Measurements from ENCODE around the gene HS3ST6.
"Not testable (repeated sequence)": the region's sequence is repeated elsewhere in the genome, so short reads cannot be mapped to it uniquely, and the experiment has no call there.

Gene HS3ST6

DNA sequence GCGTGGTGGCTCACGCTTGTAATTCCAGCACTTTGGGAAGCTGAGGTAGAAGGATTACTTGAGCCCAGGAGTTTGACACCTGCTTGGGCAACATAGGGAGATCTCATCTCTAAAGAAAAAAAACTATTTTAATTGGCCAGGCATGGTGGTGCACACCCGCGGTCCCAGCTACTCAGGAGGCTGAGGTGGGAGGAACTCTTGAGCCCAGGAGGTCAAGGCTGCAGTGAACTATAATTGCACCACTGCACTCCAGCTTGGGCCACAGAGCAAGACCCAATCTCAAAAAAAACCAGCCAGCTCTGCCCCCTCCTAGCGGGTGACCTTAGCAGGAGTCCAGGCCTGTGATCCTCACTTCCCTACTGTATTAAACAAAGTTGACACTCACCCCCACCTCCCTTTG lies 5.9 kb upstream of the HS3ST6 start:
- no peak for DNase-seq

DNA sequence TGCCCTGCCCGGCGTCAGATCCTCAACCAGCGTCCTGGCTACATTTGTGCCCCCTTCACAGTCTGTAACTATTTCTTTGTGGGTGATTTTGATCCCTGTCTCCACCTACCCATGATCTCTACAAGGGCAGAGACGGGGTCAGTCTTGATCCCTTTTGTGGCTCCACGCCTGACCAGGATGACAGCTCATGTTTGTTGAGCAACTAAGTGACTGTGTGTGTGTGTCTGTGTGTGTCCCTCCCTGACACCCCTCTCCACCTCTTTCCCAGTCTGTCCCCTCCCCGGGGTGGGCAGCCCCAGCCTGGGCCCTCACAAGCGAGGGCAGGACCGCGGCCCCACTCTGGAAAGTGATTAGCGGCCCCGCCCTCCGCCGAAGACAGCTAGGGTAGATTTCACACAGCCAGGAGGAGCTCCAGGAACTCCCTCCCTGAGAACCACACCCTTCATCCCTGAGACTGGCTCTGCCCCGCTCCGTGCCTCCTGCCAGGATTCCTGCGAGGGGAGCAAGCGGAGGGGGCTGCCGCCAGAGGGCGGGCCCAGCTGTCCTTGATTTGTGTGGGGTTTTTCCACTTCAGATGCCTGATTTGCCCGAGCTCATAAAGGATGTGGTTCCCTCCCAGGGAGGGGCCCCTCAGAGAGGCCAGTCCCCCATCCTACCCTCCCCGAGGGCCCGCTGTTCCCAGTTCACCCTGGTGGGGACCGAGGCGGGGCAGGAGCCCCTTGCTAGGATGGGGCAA lies 5.3 kb upstream of the HS3ST6 start:
- DNase-seq, result no peak

DNA sequence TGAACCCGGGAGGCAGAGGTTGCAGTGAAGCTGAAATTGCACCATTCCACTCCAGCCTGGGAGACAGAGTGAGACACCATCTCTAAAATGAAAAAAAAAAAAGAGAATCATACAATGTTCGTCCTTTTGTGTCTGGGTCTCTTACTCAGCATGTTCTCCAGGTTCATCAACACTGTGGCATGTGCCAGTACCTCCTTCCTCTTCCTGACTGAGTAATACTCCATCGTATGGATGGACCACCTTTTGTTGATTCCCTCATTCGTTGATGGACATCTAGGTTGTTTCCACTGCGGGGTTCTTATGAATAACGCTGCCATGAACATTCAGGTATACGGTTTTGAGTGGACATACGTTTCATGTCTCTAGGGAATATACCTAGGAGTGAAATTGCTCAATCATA lies 4.1 kb upstream of the HS3ST6 start:
- no peak for DNase-seq

DNA sequence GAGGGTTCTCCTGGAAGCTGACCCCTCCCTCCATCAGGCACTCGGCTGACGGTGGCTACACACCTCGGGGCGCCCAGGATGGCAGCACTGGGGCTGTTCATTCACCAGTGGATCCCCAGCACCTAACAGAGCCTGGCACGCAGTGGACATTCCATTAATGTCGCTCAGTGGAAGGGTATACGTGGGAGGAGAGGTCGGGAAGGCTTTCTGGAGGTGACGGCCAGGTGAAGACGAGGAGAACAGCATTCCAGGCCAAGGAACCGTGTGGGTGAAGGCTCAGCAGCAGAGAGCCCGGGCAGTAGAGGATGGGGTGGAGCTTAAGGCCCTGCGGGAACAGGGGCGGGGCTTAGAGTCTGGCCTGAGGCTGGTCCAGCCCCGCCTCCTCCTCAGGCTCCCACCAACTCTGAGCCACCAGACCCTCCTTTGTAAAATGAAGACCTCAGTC lies 2.5 kb upstream of the HS3ST6 start:
- no peak for DNase-seq

DNA sequence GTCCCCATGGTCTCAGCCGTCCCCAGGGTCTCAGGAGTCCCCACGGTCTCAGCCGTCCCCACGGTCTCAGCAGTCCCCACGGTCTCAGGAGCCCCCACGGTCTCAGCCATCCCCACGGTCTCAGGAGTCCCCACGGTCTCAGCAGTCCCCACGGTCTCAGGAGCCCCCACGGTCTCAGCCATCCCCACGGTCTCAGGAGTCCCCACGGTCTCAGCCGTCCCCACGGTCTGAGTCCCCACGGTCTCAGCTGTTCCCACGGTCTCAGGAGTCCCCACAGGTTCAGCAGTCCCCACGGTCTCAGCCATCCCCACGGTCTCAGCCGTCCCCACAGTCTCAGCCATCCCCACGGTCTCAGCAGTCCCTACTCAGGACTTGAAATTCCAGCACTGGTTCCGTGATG lies 1.9 kb upstream of the HS3ST6 start:
- DNase-seq, result not testable (repeated sequence)

DNA sequence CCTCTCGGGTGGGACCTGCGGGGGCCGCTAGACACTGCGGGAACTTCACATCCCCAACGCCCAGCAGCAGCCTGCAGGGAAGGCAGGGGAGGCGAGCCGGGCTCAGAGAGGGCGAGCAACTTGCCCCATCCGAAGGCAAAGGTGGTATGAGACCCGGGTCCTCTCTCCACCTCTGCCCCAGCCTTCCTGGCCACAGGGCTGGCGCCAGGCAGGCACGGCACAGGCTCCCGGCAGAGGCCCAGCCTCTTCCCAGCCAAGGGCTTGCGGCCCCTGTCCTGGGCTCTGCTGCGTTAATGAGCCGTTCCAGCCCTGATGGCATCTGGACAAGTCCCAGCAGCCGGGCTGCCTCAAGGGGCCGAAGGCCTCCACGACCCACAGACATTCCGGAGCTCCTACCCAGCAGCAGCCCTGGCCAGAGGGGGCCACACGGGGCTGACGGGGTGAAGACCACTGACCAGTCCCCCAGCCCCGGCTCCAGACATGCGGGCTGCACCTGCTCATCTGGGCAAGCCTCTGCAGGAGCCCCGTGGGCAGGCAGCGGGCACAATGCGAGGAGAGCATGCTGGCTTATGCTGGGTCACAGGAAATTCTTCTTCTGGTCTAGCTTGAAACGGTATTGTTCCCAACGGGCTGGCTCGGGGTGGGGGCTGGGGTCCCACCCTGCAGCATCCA lies 1.2 kb upstream of the HS3ST6 start:
- no peak for DNase-seq

DNA sequence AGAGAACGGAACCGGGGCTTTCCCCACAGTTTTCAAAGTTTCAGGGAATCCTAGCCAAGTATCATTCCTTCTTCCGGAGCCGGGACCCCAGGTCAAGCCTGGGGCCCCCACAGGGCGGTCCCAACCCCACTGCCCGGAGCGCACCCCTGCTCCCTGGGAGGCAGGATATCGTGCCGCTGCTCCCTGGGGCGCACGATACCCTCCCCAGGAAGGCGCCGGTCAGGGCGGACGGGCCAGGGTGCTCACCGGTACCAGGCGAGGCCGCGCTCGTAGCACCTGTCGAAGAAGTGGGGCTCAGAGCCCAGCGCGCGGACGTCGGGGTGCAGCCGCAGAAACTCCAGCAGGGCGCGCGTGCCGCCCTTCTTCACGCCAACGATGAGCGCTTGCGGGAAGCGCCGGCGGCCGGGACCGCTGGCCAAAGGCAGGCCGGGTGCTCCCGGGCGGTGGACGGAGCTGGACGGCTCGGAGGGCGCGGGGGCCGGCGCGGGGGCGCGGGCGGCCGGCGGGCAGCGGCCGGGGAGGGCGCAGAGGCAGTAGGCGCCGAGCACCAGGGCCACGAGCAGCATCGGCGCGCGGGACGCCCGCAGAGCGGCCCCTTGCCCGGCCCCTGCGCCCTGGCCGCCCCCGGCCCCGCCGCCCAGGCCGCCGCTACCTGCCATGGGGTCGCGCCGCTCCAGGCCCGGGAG lies 407 bp downstream of the HS3ST6 start:
- no peak for DNase-seq

DNA sequence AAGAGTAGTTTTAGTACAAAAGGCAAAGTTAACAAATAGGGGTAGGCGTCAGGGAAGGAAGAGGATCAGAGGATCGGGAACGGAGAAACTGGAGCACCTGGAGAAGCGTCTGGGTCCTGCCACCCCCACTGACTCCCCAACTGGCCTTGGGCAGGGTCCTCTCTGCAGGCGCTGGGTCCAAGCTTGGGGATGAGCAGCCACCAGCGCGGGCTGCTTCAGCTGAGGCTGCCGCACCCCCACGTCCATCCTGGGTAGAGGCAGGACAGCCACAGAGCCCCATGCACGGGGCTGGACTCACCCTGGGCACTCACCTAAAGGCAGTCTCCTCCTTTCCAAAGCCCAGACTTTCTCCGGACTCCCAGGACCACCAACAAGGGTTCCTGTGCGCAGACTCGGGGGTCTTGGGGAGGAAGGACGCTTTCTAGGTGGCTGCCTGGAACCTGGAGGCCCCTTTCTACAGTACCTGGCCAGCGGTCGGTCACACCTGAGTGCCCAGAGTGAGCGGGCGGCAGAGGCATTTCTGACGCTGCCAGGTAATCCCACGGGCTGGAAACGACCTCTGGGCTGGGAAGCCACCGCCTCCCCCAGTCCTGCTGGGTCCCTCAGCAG lies 1.1 kb downstream of the HS3ST6 start:
- no peak for DNase-seq

DNA sequence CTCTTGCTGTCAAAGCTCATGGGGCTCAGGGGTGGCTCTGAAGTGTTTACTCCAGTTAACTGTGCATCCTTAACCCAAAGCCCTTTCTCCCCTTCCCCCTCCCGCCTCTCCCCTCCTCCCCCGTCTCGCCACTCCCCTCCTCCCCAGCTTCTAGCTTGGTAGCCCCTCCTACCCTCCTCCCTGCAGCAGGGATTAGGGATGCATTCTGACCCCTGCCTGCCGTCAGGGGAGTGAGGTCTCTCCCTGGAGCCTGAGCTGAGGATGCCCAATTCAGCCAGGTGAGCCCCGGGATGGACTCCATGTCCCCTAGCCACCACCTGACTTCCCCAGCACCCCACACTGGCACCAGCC lies 1.6 kb downstream of the HS3ST6 start:
- no peak for DNase-seq

DNA sequence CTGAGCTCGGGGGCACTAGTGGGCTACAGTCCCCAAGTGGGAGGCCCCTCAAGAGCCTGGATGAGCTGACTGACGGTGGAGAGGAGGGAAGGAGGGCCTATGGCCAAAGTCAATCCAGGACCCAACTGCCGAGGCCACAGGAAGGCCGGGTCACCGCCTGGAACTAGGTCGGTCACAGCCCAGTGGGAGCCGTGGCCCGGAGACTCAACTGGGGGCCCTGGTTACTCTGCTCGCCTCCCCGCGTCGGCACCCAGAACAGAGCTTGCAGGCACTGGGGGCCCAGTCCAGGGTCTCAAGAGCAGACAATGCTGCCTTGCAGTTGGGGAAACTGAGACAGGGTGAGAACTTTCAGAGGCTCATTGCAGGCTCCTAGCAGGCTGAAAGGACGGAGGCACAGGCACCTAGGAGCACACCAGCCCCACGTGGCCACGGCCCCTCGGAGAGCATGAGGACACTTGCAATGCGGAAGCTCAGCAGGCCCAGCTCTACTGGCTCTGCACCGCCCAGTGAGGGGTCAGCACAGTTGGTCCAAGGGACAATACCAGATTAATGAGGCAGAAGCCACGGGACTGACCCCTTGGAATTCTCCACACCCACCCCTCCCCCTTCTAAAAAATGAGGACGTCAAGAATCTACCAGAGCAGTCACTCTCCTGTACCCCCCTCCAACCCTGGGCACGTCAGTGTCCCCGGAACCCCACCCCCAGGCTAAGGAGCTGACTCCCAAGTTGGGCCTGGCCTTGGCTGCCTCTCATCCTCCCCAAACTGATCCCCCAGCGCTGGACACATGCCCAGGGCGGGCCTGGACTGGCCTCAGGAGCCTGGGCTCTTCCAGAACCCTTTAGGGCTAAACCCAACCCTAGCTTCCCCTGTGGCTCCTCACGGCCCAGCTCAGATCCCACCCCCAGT lies 2.2 kb downstream of the HS3ST6 start:
- no peak for DNase-seq

DNA sequence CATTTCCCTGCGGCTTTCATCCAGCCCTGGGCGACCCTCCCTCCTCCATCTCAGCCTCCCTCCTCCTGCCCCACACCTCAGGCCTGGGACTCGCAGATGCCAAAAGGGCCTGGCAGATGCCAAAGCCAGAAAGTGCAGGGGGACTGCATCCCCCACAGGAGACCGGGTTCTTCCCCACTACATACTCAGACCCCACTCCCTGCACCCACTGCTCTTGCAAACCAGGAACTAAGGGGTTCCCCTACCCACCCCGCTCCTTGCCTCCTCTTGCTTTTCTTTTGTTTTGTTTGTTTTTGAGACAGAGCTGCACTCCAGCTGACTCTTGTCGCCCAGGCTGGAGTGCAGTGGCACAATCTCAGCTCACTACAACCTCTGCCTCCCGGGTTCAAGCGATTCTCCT lies 3.2 kb downstream of the HS3ST6 start:
- DNase-seq, result no peak

DNA sequence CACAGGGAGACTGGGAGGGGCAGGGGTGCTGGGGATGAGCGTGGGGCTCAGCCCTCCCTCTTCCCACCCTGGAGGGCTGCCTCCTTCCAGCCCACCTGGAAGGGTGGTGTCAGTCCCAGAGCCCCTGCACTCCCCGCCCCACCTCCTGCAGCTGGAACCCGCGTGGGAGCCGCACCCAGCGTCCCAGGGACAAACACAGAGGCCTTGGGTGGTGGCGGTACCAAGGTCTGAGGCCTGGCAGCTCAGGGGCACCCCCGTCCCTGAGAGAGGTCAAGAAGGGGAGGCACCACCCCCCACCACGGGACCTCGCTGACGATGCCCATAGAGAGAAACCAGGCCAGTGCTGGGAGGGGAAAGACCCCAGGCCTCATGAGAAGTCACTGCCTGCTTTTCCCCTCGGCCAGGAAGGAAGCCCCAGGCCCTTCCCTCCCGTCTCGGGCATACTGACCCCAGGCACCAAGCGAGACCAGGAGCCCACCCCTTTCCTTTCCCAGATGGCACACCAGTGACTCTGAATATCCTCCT lies 4.1 kb downstream of the HS3ST6 start:
- no peak for DNase-seq

DNA sequence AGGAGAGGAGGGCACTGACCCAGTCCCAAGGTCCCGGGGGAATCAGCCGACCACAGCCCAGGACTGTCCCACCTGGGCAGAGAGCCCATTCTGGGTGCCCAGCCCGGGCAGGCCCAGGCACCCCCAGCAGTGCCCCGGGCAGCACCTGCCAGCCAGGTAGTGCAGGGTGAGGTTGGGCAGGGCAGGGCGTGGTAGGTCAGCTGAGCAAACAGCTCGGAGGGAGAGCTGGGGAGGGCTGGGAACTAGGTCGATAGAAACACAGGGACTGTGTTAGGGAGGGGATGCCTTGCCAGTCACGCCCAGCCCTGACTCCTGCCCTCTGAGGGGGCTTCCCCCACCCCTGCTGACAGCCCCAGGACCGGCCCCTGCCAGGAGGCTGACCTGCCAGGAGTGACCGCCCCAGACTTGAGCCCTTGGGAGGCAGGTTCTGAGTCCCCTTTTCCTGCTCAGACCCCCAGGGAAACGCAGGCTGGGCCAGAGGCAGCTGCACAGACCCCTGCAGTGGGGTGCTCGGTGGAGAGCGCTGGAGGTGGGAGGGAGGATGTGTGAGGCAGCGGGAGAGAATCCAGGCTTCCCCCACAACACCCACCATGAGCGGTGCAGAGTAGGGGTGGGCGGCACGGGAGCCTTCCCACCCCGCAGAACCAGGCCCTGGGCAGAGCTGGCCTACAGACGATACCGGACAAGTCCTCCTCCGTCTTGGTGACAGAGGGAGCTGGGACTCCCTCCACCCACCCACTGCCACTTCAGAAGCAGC lies 4.7 kb downstream of the HS3ST6 start:
- no peak for DNase-seq

DNA sequence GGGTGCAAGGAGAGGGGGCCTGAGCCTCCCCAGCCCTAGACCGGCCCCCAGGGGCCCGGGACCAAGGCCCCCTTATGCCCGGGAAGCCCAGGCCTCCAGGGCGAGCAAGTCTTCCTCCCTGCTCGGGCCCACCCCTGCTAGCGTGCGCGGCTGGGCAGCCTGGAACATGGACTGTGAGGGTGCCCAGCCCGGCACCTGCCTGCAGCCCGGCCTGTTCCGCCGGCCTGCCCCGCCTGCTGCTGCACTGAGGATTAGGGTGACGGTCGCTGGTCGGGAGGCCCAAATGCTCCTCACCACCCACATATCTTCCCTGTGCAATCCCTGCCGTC lies 6.0 kb downstream of the HS3ST6 start:
- DNase-seq, result no peak

DNA sequence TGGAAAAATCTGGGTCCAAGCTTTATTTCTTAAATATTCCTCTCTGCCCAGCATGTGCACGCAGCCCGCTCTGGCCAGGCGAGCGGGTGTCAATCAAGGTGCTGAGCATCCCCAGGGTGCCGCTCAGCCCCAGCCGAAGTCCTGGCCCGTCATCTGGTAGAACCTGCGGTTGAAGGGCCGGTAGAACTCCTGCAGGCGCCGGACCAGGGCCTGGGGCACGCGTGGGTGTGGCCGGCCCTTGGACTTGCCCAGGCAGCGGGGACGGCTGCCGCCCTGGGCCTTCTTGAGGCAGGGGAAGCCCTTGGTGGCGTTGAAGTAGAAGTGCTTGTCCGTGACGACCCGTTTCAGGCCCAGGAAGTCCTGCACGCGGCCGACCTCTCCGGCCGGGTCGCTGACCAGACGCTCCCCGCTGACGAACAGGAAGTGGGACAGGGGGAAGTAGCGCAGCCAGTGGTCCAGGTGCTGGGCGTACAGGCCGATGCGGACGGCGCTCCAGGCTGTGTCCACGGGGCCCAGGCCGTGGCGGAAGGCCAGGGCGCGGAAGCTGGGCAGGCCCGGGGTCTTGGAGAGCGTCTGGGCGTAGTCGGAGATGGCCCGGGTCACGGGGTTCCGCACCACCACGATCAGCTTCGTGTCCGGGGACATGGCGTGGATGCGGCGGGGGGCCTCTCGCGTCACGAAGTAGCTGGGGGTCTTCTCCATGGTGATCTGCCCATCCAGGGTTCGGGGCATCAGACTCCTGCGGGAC lies 6.6 kb downstream of the HS3ST6 start:
- no peak for DNase-seq

DNA sequence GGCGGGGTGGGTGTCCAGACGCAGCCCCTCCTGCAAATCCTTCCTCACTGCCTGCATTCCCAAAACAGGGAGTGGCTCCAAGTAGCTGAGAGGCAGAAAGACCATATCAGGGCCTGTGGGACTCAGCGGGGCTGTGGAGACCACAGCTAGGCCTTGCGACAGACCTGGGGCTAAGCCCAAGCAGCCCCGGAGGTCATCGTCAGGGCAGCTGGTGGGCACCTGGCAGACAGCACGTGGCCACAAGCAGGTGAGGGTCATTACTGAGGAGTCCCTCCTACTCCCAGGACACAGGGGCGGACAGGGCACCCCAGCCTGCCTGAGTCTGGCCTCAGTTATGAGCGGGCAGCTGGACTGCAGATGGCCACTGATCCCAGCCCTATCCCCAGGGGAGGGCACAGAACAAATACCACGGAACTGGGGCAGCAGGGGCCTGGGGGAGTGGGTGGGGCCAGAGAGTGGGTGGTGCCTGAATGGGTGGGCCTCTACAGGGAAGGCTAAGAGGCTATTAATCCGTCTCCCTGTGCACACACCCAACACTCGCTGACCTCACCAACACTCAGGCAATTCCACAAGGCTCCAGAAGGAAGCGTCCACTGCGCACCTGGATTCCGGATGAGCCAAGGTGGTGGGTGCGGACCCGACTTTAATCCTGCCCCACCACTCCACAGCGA lies 8.5 kb downstream of the HS3ST6 start:
- DNase-seq, result no peak

DNA sequence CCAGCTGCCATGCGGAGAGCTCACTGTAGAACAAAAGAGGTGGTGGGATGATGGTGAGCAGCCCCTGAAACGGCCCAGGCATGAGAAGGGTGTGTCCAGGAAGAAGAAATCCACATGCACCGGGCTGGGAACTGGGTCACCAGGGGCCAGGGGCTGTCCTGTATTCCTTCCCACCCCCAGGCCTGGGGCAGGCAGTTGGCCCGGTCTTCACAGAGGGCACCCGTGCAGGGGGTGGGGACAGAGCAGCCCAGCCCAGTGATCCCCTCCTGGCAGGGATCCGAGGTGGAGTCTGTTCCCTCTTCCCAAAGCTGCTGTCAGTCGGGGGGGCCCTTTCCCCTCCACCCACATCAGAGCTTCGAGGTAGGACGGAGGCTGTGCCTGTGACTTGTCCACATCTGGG lies 9.2 kb downstream of the HS3ST6 start:
- no peak for DNase-seq

DNA sequence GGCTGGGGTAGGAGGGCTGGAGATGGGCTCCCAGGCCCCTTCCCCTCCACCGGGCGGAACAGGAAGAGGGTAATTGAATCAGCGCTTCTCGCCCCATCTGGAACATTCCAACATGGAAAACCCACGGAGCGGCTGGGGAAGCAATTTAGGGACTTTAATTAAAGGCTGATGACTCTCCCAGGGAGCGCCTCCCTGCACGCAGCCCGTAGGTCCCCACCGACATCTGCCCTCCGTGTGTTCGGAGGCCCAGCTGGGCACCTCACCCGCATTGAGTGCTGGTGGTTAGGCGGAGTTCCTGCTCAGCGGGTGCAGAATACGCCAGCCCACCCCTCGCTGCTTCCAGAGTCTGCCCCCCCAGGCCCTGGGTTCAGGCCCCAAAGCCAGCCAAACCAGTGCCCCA lies 10.0 kb downstream of the HS3ST6 start:
- DNase-seq, result no peak

DNA sequence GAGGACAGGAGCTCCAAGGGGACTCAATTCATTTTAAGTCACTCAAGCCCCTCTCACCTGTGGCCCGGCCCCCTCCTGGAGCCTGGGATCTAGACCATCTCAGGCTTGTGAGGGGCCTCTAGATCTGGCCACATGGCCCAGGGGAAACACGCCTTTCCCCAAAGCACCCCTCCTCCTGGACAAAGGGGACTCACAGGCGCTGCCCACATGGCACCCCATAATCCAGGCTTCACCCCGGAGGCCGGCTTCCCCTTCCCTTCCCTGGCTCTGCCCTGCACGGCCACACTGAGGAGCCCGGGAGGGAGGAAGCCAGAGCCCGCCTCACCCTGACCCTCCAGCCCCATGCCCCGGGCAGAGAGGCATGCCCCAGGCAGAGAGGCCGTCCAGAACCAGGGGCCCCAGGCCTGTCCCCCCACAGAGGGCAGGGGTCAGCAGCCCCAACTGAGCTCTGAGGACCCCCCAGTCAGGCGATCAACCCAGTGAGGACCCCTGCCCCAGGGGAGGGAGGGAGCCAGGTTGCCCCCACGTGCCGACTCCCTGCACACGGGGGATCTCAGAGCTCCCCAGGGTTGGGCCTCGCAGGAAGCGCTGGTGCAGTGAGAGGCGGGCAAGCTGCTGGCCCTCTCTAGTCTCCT lies 10.9 kb downstream of the HS3ST6 start:
- DNase-seq, result no peak

DNA sequence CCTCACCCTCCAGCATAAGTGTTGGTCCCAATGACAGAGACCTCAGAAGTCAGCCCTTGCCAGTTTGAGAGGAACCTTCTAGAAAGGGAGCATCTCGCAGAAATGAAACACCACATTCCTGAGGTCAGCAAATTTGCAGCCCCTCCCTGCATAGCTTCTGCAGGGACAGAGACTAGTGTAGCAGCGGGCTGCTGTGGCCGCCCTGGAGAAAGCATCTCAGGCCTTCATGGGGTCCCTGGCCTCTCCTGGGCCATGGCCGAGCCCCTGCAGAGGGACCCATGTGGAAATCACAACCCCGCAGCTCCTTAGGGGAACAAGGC lies 11.4 kb downstream of the HS3ST6 start:
- DNase-seq, result no peak
